ENCODE measurements around the gene PHF14. TPM values are rescaled to one million over a fixed set of nuclear protein-coding genes. Genes with fewer than 3 reads are reported as not detected.
"Not testable (repeated sequence)": the region's sequence is repeated elsewhere in the genome, so short reads cannot be mapped to it uniquely, and the experiment has no call there.

The PHF14 gene
- 28.7 TPM for total RNA-seq (2013)
- polyA plus RNA-seq (1 to 10 TPM; 4.8 to 7.4 (median 5.4) TPM), polyA minus RNA-seq (14.0 and 17.5 TPM in 2 replicates), total RNA-seq (8.7 to 50.7 (median 36.9) reads per million in 11 experiments)

GRCh38 chr7:10973061-10973941, at the start of gene PHF14:
Gene PHF14 (plus strand): TSS chr7:10973872. CDS start chr7:10974324, 452 bp downstream.
- H3K27me3 ChIP-seq (ENCODE audit: control insufficient read depth in 2 of 2, insufficient read depth in 2 of 2, low read length in 2 of 2): no peaks in the 10 kb centered on the region
- peaks cover 0 to 1% (median 0%) of the 10 kb centered on the region in 7 donors for H3K9me3 Mint-ChIP-seq
- H3K4me1 ChIP-seq (ENCODE audit: control insufficient read depth in 1 of 2, insufficient read depth in 2 of 2, low read length in 2 of 2): peaks cover 14 to 18% of the 10 kb centered on the region in 2 donors
- peaks cover 0 to 8% of the 10 kb centered on the region in 2 donors for H3K36me3 ChIP-seq (replicated peaks in 1 of 2; ENCODE audit: control insufficient read depth in 1 of 2, insufficient read depth in 2 of 2, low read length in 2 of 2)
- H3K36me3 Mint-ChIP-seq: peaks cover 11 to 14% of the 10 kb centered on the region in 2 donors
- peaks cover 26% of the 10 kb centered on the region for H3K79me2 ChIP-seq (ENCODE audit: insufficient read depth, low read length)
- intact Hi-C loops (cut with micrococcal nuclease): loop anchor here in 1 of 2 donors (2.0 kb wide), 1 partner anchor 32 kb away; a partner anchor contains a TSS
- DNase-seq: peak; percentile 95 to 96 (median 96)
- H3K4me1 Mint-ChIP-seq: peaks cover 25% of the 10 kb centered on the region
- peak within 1 kb of the TSS; percentile 65 to 81 (median 78) for H3K4me3 ChIP-seq (replicated peaks in 1 of 3; ENCODE audit: low read depth in 2 of 3, low read length in 3 of 3)
- peaks cover 0 to 3% (median 3%) of the 10 kb centered on the region in 3 donors for H3K27me3 Mint-ChIP-seq (ENCODE audit: low read depth in 3 of 3)
- no peaks in the 10 kb centered on the region for H4K20me1 ChIP-seq (ENCODE audit: insufficient read depth, low read length)
- no peak for TF ChIP-seq CTCF (IDR thresholded peaks at IDR 0.05)
- WGBS (ENCODE audit: insufficient coverage): 21% methylated on average over 30 of the region's 39 CpGs
- peak within 1 kb of the TSS; percentile 85 to 93 (median 90) for H3K27ac Mint-ChIP-seq
- H3K27ac ChIP-seq (ENCODE audit: low read depth in 1 of 2, low read length in 2 of 2): peak within 1 kb of the TSS; percentile 73 to 83
- H3K4me2 ChIP-seq (replicated peaks; ENCODE audit: extremely low read depth, low read length, poor library complexity, severe bottlenecking): peak within 1 kb of the TSS; percentile 99
- H3K4me3 Mint-ChIP-seq: peak within 1 kb of the TSS; percentile 94
- peak within 1 kb of the TSS; percentile 87 for H2AFZ ChIP-seq (ENCODE audit: insufficient read depth, low read depth, low read length, poor library complexity, severe bottlenecking)
- no peaks in the 10 kb centered on the region for H3K9me3 ChIP-seq (replicated peaks in 1 of 2; ENCODE audit: control insufficient read depth in 1 of 2, insufficient read depth in 1 of 2, low read length in 2 of 2)
- H3K9ac ChIP-seq (ENCODE audit: insufficient read depth, low read length, poor library complexity, severe bottlenecking): peak within 1 kb of the TSS; percentile 84

- no peak for DNase-seq
- no peak overlapping the region for H3K27ac Mint-ChIP-seq
- no peaks in the 10 kb centered on the region for H3K36me3 Mint-ChIP-seq
- Histone ChIP-seq H3K4me2 (replicated peaks; ENCODE audit: extremely low read depth, low read length, poor library complexity, severe bottlenecking) (no peak overlapping the region), H2AFZ (ENCODE audit: insufficient read depth, low read depth, low read length, poor library complexity, severe bottlenecking) (no peak overlapping the region), H3K4me3 (replicated peaks in 1 of 3; ENCODE audit: low read depth in 2 of 3, low read length in 3 of 3) (no peak overlapping the region), H3K36me3 (replicated peaks in 1 of 2; ENCODE audit: control insufficient read depth in 1 of 2, insufficient read depth in 2 of 2, low read length in 2 of 2) (no peaks in the 10 kb centered on the region), H3K79me2 (ENCODE audit: insufficient read depth, low read length) (no peaks in the 10 kb centered on the region), H3K27me3 (ENCODE audit: control insufficient read depth in 2 of 2, insufficient read depth in 2 of 2, low read length in 2 of 2) (no peaks in the 10 kb centered on the region), H4K20me1 (ENCODE audit: insufficient read depth, low read length) (no peaks in the 10 kb centered on the region), H3K9me3 (replicated peaks in 1 of 2; ENCODE audit: control insufficient read depth in 1 of 2, insufficient read depth in 1 of 2, low read length in 2 of 2) (no peaks in the 10 kb centered on the region), H3K9ac (ENCODE audit: insufficient read depth, low read length, poor library complexity, severe bottlenecking) (no peak overlapping the region), H3K4me1 (ENCODE audit: control insufficient read depth in 1 of 2, insufficient read depth in 2 of 2, low read length in 2 of 2) (no peaks in the 10 kb centered on the region), H3K27ac (ENCODE audit: low read depth in 1 of 2, low read length in 2 of 2) (no peak overlapping the region)
- intact Hi-C loops (cut with micrococcal nuclease): no loop called here
- H3K4me1 Mint-ChIP-seq: no peaks in the 10 kb centered on the region
- H3K9me3 Mint-ChIP-seq: peaks cover 0 to 4% (median 2%) of the 10 kb centered on the region in 7 donors
- 100% methylated on average over 1 of the region's 2 CpGs for WGBS (ENCODE audit: insufficient coverage)
- peaks cover 0 to 2% (median 0%) of the 10 kb centered on the region in 3 donors for H3K27me3 Mint-ChIP-seq (ENCODE audit: low read depth in 3 of 3)
- H3K4me3 Mint-ChIP-seq: no peak overlapping the region
- TF ChIP-seq CTCF (IDR thresholded peaks at IDR 0.05): no peak
Measured at GRCh38 chr7:10924370-10924769, 49.3 kb upstream of the PHF14 start.

GRCh38 chr7:10928203-10928602, 45.5 kb upstream of the PHF14 start:
- H3K27me3 ChIP-seq (ENCODE audit: control insufficient read depth in 2 of 2, insufficient read depth in 2 of 2, low read length in 2 of 2); H3K9me3 Mint-ChIP-seq; H3K4me3 ChIP-seq (replicated peaks in 1 of 3; ENCODE audit: low read depth in 2 of 3, low read length in 3 of 3); H3K27ac Mint-ChIP-seq; H3K4me3 Mint-ChIP-seq; H3K79me2 ChIP-seq (ENCODE audit: insufficient read depth, low read length); H4K20me1 ChIP-seq (ENCODE audit: insufficient read depth, low read length); DNase-seq; H3K4me1 ChIP-seq (ENCODE audit: control insufficient read depth in 1 of 2, insufficient read depth in 2 of 2, low read length in 2 of 2); H3K9ac ChIP-seq (ENCODE audit: insufficient read depth, low read length, poor library complexity, severe bottlenecking); H3K4me2 ChIP-seq (replicated peaks; ENCODE audit: extremely low read depth, low read length, poor library complexity, severe bottlenecking); H3K27me3 Mint-ChIP-seq (ENCODE audit: low read depth in 3 of 3); H3K27ac ChIP-seq (ENCODE audit: low read depth in 1 of 2, low read length in 2 of 2); H3K4me1 Mint-ChIP-seq; H2AFZ ChIP-seq (ENCODE audit: insufficient read depth, low read depth, low read length, poor library complexity, severe bottlenecking); H3K9me3 ChIP-seq (replicated peaks in 1 of 2; ENCODE audit: control insufficient read depth in 1 of 2, insufficient read depth in 1 of 2, low read length in 2 of 2); intact Hi-C loops (cut with micrococcal nuclease): not testable (repeated sequence)
- H3K36me3 ChIP-seq (replicated peaks in 1 of 2; ENCODE audit: control insufficient read depth in 1 of 2, insufficient read depth in 2 of 2, low read length in 2 of 2): peaks cover 15 to 28% of the 10 kb centered on the region in 2 donors
- peaks cover 17 to 20% of the 10 kb centered on the region in 2 donors for H3K36me3 Mint-ChIP-seq
- WGBS (ENCODE audit: insufficient coverage): no CpG with 5 or more reads among the region's 3 CpGs

Measured in CD14-positive monocyte (primary cell).